CD4-positive, alpha-beta T cell treated with Interleukin-6 for 4 hours (primary cell): ENCODE results near the gene ZNF678.
"Not testable (repeated sequence)": the region's sequence is repeated elsewhere in the genome, so short reads cannot be mapped to it uniquely, and the experiment has no call there.

Experiments used
- DNase-seq: peaks from one replicate; pipeline ENCODE4 v3.0.0-alpha.2; 2020; ENCODE audit warnings: mixed read lengths

ZNF678 gene

GRCh38 chr1:227607336-227607898 is 44.1 kb downstream of the ZNF678 start:
- DNase-seq, result no peak

GRCh38 chr1:227612658-227613057 is 49.3 kb downstream of the ZNF678 start:
- DNase-seq, result no peak

DNA sequence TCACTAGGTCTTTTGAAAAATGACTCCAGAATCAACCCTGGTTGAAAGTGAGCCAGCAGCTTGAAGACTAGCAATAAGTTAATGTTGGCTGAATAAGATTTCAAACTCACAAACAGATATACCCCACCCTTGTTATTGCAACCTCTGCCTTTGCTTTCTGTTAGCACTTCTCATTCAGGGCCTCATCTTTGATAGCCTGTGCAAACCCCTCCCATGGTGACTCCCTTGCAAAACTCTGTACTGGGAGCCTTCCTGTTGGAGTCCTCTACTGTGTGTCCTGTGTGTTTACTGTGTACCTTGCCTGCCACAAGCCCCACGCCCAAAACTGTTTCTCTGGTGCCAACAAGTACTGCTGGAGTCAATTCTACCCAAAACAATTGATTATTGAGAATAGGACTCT is 50.2 kb downstream of the ZNF678 start:
- no peak for DNase-seq

DNA sequence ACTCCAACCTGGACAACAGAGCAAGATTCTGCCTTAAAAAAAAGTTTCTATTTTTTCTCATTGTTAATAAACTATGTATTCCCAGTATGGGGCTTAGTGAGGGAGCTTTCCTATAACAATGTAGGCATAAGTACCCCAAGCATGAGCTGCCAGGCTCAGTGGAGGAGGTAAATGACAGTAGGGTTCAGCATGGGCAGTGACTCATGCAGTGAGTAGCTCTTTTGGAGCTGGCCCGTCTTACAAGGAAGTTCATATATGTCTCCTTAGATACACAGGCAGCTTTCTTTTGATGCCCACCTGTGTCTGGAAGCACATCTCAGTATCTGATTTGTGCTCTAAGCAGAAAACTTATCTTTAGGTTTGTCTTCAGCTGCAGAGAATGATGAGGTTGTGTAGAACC is 57.9 kb downstream of the ZNF678 start:
- DNase-seq, result no peak

GRCh38 chr1:227622739-227623475 is 59.6 kb downstream of the ZNF678 start:
- DNase-seq, result no peak

GRCh38 chr1:227632325-227632724 is 69.0 kb downstream of the ZNF678 start:
- no peak for DNase-seq

- no peak for DNase-seq
Measured at GRCh38 chr1:227635596-227635995, 72.2 kb downstream of the ZNF678 start.

DNA sequence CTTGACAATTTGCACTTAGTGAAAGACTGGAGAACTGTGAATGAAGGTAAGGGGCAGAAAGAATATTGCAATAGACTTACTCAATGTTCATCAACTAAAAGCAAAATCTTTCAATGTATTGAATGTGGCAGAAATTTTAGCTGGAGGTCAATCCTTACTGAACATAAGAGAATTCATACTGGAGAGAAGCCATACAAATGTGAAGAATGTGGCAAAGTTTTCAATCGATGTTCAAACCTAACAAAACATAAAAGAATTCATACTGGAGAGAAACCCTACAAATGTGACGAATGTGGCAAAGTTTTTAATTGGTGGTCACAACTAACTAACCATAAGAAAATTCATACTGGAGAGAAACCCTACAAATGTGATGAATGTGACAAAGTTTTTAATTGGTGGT is 91.1 kb downstream of the ZNF678 start:
- no peak for DNase-seq

GRCh38 chr1:227654858-227655752 is 91.7 kb downstream of the ZNF678 start:
- DNase-seq, result no peak

GRCh38 chr1:227661495-227661894 is 98.1 kb downstream of the ZNF678 start:
- DNase-seq, result no peak

- no peak for DNase-seq
Measured at GRCh38 chr1:227662933-227663332, 99.6 kb downstream of the ZNF678 start.

- DNase-seq, result no peak
Measured at GRCh38 chr1:227666286-227666685, 102.9 kb downstream of the ZNF678 start.

DNA sequence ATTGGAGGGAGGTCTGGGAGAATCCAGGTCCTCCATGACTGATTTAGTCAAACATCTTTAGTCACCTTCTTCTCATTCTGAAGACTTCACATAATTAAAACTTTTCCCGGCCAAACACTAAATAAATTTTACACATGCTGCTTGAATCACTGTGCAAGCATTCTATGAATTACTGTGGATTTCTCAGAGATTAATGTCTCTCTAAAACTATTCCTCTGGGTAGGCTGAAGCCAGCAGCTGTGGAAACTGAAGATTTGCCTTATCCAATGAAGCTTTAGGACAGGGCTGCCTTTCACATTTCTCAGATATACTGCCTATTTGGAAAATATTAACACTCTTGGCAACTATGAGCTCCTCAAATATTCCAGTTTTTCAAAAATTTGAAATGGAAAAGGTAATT is 110.1 kb downstream of the ZNF678 start:
- no peak for DNase-seq

- no peak for DNase-seq
Measured at GRCh38 chr1:227685807-227686206, 122.5 kb downstream of the ZNF678 start.

DNA sequence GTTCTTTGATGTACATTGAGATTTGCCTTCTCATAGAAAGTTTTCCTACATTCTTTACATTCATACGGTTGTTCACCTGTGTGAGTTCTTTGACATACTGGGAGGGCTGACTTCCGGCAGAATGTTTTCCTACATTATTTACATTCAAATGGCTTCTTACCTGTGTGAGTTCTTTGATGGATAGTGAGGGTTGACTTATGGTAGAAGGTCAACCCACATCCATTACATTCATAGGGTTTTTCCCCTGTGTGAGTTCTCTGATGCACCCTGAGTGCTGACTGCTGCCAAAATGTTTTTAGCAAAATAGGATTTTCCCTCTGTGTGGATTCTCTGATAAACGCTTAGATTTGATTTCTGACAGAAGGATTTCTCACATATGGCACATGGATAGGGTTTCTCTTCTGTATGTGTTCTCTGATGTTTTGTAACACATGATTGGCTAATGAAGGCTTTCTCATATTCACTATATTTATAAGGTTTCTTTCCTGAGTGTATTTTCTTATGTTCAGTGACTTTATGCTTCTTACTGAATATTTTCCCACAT is 134.0 kb downstream of the ZNF678 start:
- no peak for DNase-seq

- DNase-seq, result not testable (repeated sequence)
Measured at GRCh38 chr1:227701631-227702030, 138.3 kb downstream of the ZNF678 start.

GRCh38 chr1:227707846-227708245 is 144.5 kb downstream of the ZNF678 start:
- no peak for DNase-seq

- no peak for DNase-seq
Measured at GRCh38 chr1:227709451-227709850, 146.1 kb downstream of the ZNF678 start.

- DNase-seq, result not testable (repeated sequence)
Measured at GRCh38 chr1:227710474-227710873, 147.1 kb downstream of the ZNF678 start.

DNA sequence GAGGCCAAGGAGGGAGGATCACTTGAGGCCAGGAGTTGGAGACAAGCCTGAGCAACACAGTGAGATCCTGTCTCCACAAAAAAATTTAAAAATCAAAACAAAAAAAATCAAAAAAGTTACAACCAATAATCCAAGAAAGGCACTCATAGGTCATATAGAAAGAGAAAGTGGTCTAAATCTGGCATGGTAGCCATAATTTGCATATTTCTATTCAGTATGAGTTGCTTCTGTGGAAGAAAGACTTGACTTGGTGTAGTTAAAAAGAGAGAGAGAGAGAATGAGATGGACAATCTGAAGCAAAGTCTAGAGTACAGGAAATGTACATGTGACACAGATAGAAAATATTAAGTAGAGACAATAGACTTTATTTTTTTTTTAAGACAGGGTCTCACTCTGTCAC is 149.3 kb downstream of the ZNF678 start:
- DNase-seq, result no peak

DNA sequence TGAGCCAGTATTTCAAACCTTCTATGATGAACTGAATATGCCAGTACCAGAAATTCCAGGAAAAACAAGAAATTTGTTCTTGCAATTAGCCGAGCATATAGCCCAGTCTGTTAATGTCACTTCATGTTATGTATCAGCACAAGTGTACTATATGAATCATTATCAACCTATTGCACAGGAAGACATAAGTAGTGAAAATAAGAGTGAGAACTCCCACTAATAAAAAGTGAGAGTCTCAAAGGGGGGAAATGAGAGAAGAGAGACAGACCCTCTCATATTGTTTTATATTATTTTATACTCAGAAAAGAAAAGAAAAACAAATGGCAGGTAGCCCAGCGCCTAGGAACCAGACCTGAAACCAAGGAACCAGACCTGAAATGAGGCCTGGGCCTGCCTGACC is 155.6 kb downstream of the ZNF678 start:
- no peak for DNase-seq

GRCh38 chr1:227723474-227723873 is 160.1 kb downstream of the ZNF678 start:
- DNase-seq, result no peak

DNA sequence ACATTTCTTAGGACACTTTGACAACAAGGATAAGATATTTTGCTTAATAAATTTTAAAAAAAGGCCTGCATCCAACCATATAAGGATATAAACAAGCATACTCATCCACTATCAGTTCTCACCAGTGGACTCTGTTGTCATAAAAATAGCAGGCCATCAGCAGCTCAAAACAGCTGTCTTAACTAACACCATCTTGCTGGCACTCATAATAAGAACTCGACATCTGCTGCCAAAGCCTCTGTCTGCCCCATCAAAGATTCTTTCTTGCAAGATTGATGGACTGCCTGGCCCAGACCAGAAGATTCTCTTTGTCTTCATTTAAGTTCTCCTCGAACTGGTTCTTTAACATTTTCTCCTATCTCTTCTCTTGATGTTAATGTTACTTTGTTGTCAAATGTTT is 161.7 kb downstream of the ZNF678 start:
- no peak for DNase-seq

DNA sequence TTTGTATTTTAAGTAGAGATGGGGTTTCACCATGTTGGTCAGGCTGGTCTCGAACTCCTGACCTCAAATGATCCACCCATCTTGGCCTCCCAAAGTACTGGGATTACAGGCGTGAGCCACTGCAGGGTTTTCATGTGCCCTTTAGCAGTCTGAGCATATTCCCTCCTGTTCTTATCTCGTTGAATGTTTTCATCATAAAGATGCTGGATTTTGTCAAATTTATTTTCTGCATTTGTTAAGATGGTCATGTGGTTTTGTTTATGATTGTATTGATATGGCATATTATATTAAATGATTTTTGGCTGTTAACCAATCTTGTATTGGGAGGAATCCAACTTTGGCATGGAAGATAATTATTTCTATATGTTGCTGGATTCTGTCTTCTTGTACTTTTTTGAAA is 163.0 kb downstream of the ZNF678 start:
- no peak for DNase-seq
